Heart left ventricle (tissue), 16 donors: ENCODE data around the gene ABHD1. TPM values are rescaled to one million over a fixed set of nuclear protein-coding genes. Genes with fewer than 3 reads are reported as not detected.
"Not testable (repeated sequence)": the region's sequence is repeated elsewhere in the genome, so short reads cannot be mapped to it uniquely, and the experiment has no call there.

Source experiments
- ATAC-seq, 4 donors: fragments of 200-7000 bp; cut with Tn5 transposase; one replicate each; pipeline ENCODE4 v1.9.1; 2020 to 2022; ENCODE audit warnings: moderate library complexity in 4 of 4, mild to moderate bottlenecking in 3 of 4, moderate number of reproducible peaks in 1 of 4
- DNase-seq, 5 donors: peaks; one replicate each; pipeline ENCODE4 v3.0.0-alpha.2; 2020
- H3K27ac ChIP-seq, 12 donors: fragments of 200-600 bp; sonication (generic) in 4 of 12; one replicate each; pipeline versions ENCODE4 v1.5.0 to v1.8.0; 2016 to 2022; ENCODE audit warnings: mild to moderate bottlenecking in 2 of 12
- H3K27me3 ChIP-seq, 9 donors: fragments of 200-600 bp; sonication (generic) in 2 of 9; one replicate each; pipeline versions ENCODE4 v1.5.1 to v1.8.0; 2016 to 2022; ENCODE audit warnings: mild to moderate bottlenecking in 3 of 9
- H3K36me3 ChIP-seq, 9 donors: fragments of 200-600 bp; sonication (generic) in 2 of 9; one replicate each; pipeline versions ENCODE4 v1.5.0 to v1.8.0; 2018 to 2022; ENCODE audit warnings: mild to moderate bottlenecking in 2 of 9
- H3K4me1 ChIP-seq, 12 donors: fragments of 200-600 bp; sonication (generic) in 4 of 12; one replicate each; pipeline versions ENCODE4 v1.5.0 to v1.8.0; 2016 to 2022; ENCODE audit warnings: mild to moderate bottlenecking in 3 of 12
- H3K4me3 ChIP-seq, 12 donors: fragments of 200-600 bp; sonication (generic) in 4 of 12; one replicate each; pipeline versions ENCODE4 v1.5.0 to v1.8.0; 2017 to 2022; ENCODE audit warnings: mild to moderate bottlenecking in 9 of 12, moderate library complexity in 4 of 12
- H3K9me3 ChIP-seq, 12 donors: fragments of 200-600 bp; sonication (generic) in 4 of 12; one replicate each; pipeline versions ENCODE4 v1.5.0 to v1.8.0; 2016 to 2022; ENCODE audit warnings: mild to moderate bottlenecking in 1 of 12
- POLR2A ChIP-seq, 2 donors: fragments of 450-650 bp; IDR thresholded peaks; one replicate each; pipeline ENCODE4 v1.6.1; 2017; ENCODE audit warnings: antibody characterized with exemption in 2 of 2, mild to moderate bottlenecking in 2 of 2, moderate library complexity in 2 of 2
- WGBS, 4 donors: extraction: QIAGEN DNeasy Blood & Tissue Kit in 2 of 4; methylation state at CpG; one replicate each; pipeline versions ENCODE4 v1.1.5 to v1.1.7; 2013 to 2018; 5-methylcytosine and 5-hydroxymethylcytosine counted together
- intact Hi-C, 10 donors: fragments of 100-400 bp; cut with DNase I; formaldehyde crosslinking; loops; one replicate each; pipeline versions ENCODE4 v1.11.1 to v1.14.2; 2022
- polyA plus RNA-seq, 2 donors: library from polyadenylated mRNA; stranded (reverse); fragments of 200-250 nt; gene quantifications; one replicate each; pipeline ENCODE4 v1.2.3, GENCODE V29; 2013
- total RNA-seq, 9 donors: library from RNA; depleted of rRNA in 2 of 9; stranded (reverse); fragments of >200 nt in 2 of 9; fragmentation: NEBNext Ultra II Directional in 3 of 9; extraction: Animal tissue kit (Norgen Biotek cat#: 25700) in 3 of 9; gene quantifications; one replicate each; pipeline versions ENCODE4 v1.1.0 to v1.2.4, GENCODE V29; 2016 to 2023
- TF ChIP-seq, protein P1 (sequence below), 12 donors: fragments of 200-600 bp; sonication (generic) in 4 of 12; IDR thresholded peaks; one replicate each; pipeline versions ENCODE4 v1.5.0 to v1.8.0; 2018 to 2022; ENCODE audit warnings: antibody characterized with exemption in 12 of 12, mild to moderate bottlenecking in 5 of 12
- donor health status: ischemic (EF 13 %, LVEDD 7.1; RV severe dilation, severe dysfunction).
- donor health status: healthy with polysubstance abuse.
- donor health status: DM: no; HTN: yes; CAD: no.
- donor health status: DM: no; HTN: no; CAD: no.
- donor health status: ischemic (EF 25% LVEDD 6.9; RV normal size, moderate dysfunction).
- donor health status: ischemic (EF 25% LVEDD 5.7; RV mildly dilated, moderate dysfunction).
- donor health status: healthy.
- donor health status: DM: yes; HTN: yes; CAD: no.
- donor health status: ischemic (EF 35%, LVEDD 5.7; RV mildly dilated, moderate dysfunction).
- donor health status: nonischemic (EF 11% LVEDD 7.7; RV severe dilation, severe dysfunction).
- donor health status: DM: yes; HTN: yes; CAD: no.
- donor health status: PGD.
- donor health status: ischemic (EF 29% LVEDD 5.4; RV normal size, mild dysfunction).
- donor health status: nonischemic (EF 23%, LVEDD 6.1; RV moderate dilation, normal function).

The ABHD1 gene
- total and polyA plus RNA-seq, 11 donors = 0.47 to 6.2 (median 2.0) TPM; not detected in 1

DNA sequence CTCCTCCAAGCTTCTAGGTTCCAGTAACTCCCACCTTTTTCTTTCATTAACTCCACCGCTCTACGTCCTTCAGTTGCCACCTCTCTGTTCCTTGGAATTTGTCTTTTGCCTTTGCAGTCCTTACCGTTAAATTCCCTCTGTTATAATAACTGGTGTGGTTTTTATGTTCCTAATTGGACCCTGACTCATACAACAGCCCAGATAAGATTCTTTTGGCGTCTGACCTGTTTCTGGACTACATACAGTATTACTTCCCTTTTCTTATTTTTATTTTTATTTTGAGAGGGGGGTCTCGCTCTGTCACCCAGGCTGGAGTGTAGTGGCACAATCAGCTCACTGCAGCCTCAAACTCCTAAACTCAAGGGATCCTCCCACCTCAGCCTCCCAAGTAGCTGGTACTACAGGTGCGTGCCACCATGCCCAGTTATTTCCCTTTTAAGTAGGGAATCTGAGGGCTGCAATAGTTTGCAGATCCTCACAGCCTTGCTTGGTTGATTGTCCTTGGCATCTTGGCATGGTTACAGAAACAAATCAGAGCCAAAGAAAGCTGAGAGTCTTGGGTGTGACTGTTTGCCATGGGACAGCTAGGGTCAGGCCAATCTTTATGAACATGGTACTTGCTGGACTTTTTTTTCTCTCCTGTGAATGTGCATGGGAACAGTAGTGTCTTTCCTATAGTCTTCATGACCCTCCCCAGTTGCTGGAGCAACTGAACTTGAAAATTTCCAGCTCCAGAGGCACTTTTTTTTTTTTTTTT lies 47.1 kb downstream of the ABHD1 start:
- no peak overlapping the region for H3K4me3 ChIP-seq
- intact Hi-C loops = no loop called here
- H3K4me1 ChIP-seq = peaks cover 0 to 4% (median 0%) of the 10 kb centered on the region in 12 donors
- ATAC-seq = no peak
- no peaks in the 10 kb centered on the region for H3K36me3 ChIP-seq
- H3K9me3 ChIP-seq = no peaks in the 10 kb centered on the region
- peaks cover 0 to 9% (median 0%) of the 10 kb centered on the region in 9 donors for H3K27me3 ChIP-seq
- no peak for DNase-seq
- WGBS, 4 donors = 78 to 79% (median 79%) methylated on average over 6 of the region's 6 CpGs
- H3K27ac ChIP-seq = no peak overlapping the region
- TF ChIP-seq, protein P1, sequence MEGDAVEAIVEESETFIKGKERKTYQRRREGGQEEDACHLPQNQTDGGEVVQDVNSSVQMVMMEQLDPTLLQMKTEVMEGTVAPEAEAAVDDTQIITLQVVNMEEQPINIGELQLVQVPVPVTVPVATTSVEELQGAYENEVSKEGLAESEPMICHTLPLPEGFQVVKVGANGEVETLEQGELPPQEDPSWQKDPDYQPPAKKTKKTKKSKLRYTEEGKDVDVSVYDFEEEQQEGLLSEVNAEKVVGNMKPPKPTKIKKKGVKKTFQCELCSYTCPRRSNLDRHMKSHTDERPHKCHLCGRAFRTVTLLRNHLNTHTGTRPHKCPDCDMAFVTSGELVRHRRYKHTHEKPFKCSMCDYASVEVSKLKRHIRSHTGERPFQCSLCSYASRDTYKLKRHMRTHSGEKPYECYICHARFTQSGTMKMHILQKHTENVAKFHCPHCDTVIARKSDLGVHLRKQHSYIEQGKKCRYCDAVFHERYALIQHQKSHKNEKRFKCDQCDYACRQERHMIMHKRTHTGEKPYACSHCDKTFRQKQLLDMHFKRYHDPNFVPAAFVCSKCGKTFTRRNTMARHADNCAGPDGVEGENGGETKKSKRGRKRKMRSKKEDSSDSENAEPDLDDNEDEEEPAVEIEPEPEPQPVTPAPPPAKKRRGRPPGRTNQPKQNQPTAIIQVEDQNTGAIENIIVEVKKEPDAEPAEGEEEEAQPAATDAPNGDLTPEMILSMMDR (IDR thresholded peaks at IDR 0.05) = no peak
- TF ChIP-seq POLR2A (IDR thresholded peaks at IDR 0.05) = no peak

GRCh38 chr2:27171351-27171848 lies 47.8 kb downstream of the ABHD1 start:
- WGBS, 4 donors = 77 to 84% (median 79%) methylated on average over 8 of the region's 8 CpGs
- intact Hi-C loops = no loop called here

GRCh38 chr2:27174638-27175037 lies 51.0 kb downstream of the ABHD1 start:
- Histone ChIP-seq H3K36me3 (no peaks in the 10 kb centered on the region), H3K4me3 (no peak overlapping the region), H3K4me1 (peaks cover 0 to 4% (median 0%) of the 10 kb centered on the region in 12 donors), H3K27me3 (peaks cover 0 to 11% (median 0%) of the 10 kb centered on the region in 9 donors), H3K27ac (no peak overlapping the region), H3K9me3 (no peaks in the 10 kb centered on the region)
- ATAC-seq (no peak), DNase-seq (no peak)
- TF ChIP-seq, protein P1 (IDR thresholded peaks at IDR 0.05) = no peak
- no peak for TF ChIP-seq POLR2A (IDR thresholded peaks at IDR 0.05)
- 66 to 77% (median 68%) methylated on average over 6 of the region's 6 CpGs for WGBS, 4 donors
- intact Hi-C loops = no loop called here

More at GRCh38 chr2:27171351-27171848, 47.8 kb downstream of the ABHD1 start:
- no peaks in the 10 kb centered on the region for H3K36me3 ChIP-seq
- DNase-seq (no peak), ATAC-seq (no peak)
- peaks cover 0 to 9% (median 0%) of the 10 kb centered on the region in 9 donors for H3K27me3 ChIP-seq
- peaks cover 0 to 4% (median 0%) of the 10 kb centered on the region in 12 donors for H3K4me1 ChIP-seq
- TF ChIP-seq, protein P1 (IDR thresholded peaks at IDR 0.05) = no peak
- no peak for TF ChIP-seq POLR2A (IDR thresholded peaks at IDR 0.05)
- no peaks in the 10 kb centered on the region for H3K9me3 ChIP-seq
- no peak overlapping the region for H3K27ac ChIP-seq
- H3K4me3 ChIP-seq = no peak overlapping the region

- no peaks in the 10 kb centered on the region for H3K36me3 ChIP-seq
- TF ChIP-seq, protein P1 (IDR thresholded peaks at IDR 0.05) = no peak
- no peak for TF ChIP-seq POLR2A (IDR thresholded peaks at IDR 0.05)
- H3K9me3 ChIP-seq = no peaks in the 10 kb centered on the region
- peaks cover 0 to 16% (median 0%) of the 10 kb centered on the region in 9 donors for H3K27me3 ChIP-seq
- no peak overlapping the region for H3K27ac ChIP-seq
- no peak overlapping the region for H3K4me3 ChIP-seq
- no peaks in the 10 kb centered on the region for H3K4me1 ChIP-seq
- WGBS, 4 donors = 71 to 78% (median 75%) methylated on average over 8 of the region's 8 CpGs
- no peak for DNase-seq
- ATAC-seq = no peak
- intact Hi-C loops = no loop called here
These were observed 51.7 kb downstream of the ABHD1 start for GRCh38 chr2:27175330-27175729.

DNA sequence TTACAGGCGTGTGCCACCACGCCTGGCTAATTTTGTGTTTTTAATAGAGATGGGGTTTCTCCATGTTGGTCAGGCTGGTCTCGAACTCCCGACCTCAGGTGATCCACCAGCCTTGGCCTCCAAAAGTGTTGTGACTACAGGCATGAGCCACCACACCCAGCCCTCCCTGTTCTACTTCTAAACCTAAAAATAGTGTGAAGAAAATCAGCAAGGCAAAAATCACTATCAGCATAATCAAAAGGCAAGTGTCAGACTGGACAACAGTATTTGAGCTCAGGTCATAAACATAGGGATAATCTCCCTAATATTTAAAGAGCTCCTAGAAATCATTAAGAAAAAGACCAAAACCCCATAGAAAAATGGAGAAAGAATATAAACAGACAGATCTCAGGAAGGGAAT lies 52.2 kb downstream of the ABHD1 start:
- H3K4me3 ChIP-seq, H3K36me3 ChIP-seq, intact Hi-C loops, H3K9me3 ChIP-seq, ATAC-seq, H3K4me1 ChIP-seq, DNase-seq, H3K27ac ChIP-seq: not testable (repeated sequence)
- 84 to 91% (median 89%) methylated on average over 4 of the region's 4 CpGs for whole genome bisulfite sequencing, 4 donors
- H3K27me3 ChIP-seq = peaks cover 0 to 16% (median 0%) of the 10 kb centered on the region in 9 donors
